Smooth muscle cell (in vitro differentiated cells): ENCODE data around the gene HOXD10. TPM values are rescaled to one million over a fixed set of nuclear protein-coding genes. Genes with fewer than 3 reads are reported as not detected.
A peak's percentile ranks its signal among the peaks of the same experiment; 100 is the strongest.

ENCODE experiments used
- DNase-seq: peaks from one replicate; lab custom pipeline; 2025; ENCODE audit not compliant: unreplicated experiment; lab: John Stamatoyannopoulos, UW
- H2AFZ ChIP-seq: fragments of 200-600 bp; sonication (generic); 2 replicates; pipeline ENCODE4 v1.6.0; 2016; ENCODE audit warnings: antibody characterized with exemption, low read depth, mild to moderate bottlenecking
- H3F3A ChIP-seq: fragments of 200-600 bp; sonication (generic); 2 replicates; pipeline ENCODE4 v1.6.0; 2017; ENCODE audit warnings: antibody characterized with exemption, low read depth
- H3K27ac ChIP-seq: fragments of 200-600 bp; sonication (generic); 2 replicates; pipeline ENCODE4 v1.5.1; 2016; ENCODE audit warnings: low read depth, mild to moderate bottlenecking
- H3K27me3 ChIP-seq: fragments of 200-600 bp; sonication (generic); 2 replicates; pipeline ENCODE4 v1.6.1; 2016; ENCODE audit warnings: low read depth, mild to moderate bottlenecking
- H3K36me3 ChIP-seq: fragments of 200-600 bp; sonication (generic); 2 replicates; pipeline ENCODE4 v1.5.1; 2016; ENCODE audit warnings: low read depth
- H3K4me1 ChIP-seq: fragments of 200-600 bp; sonication (generic); 2 replicates; pipeline ENCODE4 v1.5.1; 2016; ENCODE audit warnings: low read depth
- H3K4me2 ChIP-seq: fragments of 200-600 bp; sonication (generic); 2 replicates; pipeline ENCODE4 v1.6.0; 2016; ENCODE audit warnings: mild to moderate bottlenecking
- H3K4me3 ChIP-seq: fragments of 200-600 bp; sonication (generic); 2 replicates; pipeline ENCODE4 v1.5.1; 2016; ENCODE audit warnings: mild to moderate bottlenecking
- H3K79me2 ChIP-seq: fragments of 200-600 bp; sonication (generic); 2 replicates; pipeline ENCODE4 v1.6.0; 2016; ENCODE audit warnings: low read depth, mild to moderate bottlenecking
- H3K9ac ChIP-seq: fragments of 200-600 bp; sonication (generic); 2 replicates; pipeline ENCODE4 v1.6.0; 2016; ENCODE audit warnings: low read depth
- H3K9me3 ChIP-seq: fragments of 200-600 bp; sonication (generic); replicated peaks from 2 replicates; pipeline ENCODE4 v1.5.1; 2016; ENCODE audit warnings: low read depth
- H4K20me1 ChIP-seq: fragments of 200-600 bp; sonication (generic); 2 replicates; pipeline ENCODE4 v1.6.0; 2016; ENCODE audit warnings: low read depth
- CTCF ChIP-seq: fragments of 200-600 bp; sonication (generic); IDR thresholded peaks from 2 replicates; pipeline ENCODE4 v1.5.1; 2017; ENCODE audit warnings: borderline replicate concordance, mild to moderate bottlenecking, antibody characterized with exemption; ENCODE audit not compliant: insufficient read depth, poor library complexity, severe bottlenecking
- WGBS: methylation state at CpG from one replicate; pipeline ENCODE4 v1.1.7; 2016; ENCODE audit warnings: low lambda C conversion rate; 5-methylcytosine and 5-hydroxymethylcytosine counted together
- polyA plus RNA-seq: library from polyadenylated mRNA; unstranded; fragments of >200 nt; fragmentation: Nextera tagmentation; extraction: Ambion mirVana; gene quantifications from 2 replicates; pipeline ENCODE4 v1.2.1, GENCODE V29; 2016
- total RNA-seq: library from RNA; depleted of rRNA; stranded (reverse); fragments of >200 nt; gene quantifications from 2 replicates; pipeline ENCODE4 v1.2.3, GENCODE V29; 2014

The HOXD10 gene
- total and polyA plus RNA-seq, 2 experiments from 2014 or later: 9.9 to 11.4 TPM

DNA sequence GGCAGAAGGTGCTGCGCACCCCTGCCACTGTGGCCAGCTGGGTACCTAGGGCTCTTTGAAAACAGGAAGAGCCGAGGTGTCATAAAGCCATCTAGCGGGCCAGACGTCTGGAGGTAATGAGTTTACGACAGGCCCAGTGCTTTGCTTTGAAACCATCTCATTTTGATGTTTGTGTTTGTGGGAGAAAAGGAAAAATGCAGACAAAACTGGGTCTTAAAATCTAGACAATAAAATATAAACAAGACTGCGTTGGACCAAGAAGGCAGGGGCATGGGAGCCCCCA lies 9.1 kb downstream of the HOXD10 start:
- 39% methylated on average over 6 of the region's 6 CpGs for WGBS
- Histone ChIP-seq H4K20me1 (peaks cover 38% of the 10 kb centered on the region), H3K27me3 (peaks cover 98% of the 10 kb centered on the region), H3K4me1 (peaks cover 7% of the 10 kb centered on the region), H2AFZ (no peak overlapping the region), H3K4me3 (no peak overlapping the region), H3K27ac (no peak overlapping the region), H3K9me3 (no peaks in the 10 kb centered on the region), H3K79me2 (no peaks in the 10 kb centered on the region), H3K9ac (no peak overlapping the region), H3K36me3 (no peaks in the 10 kb centered on the region), H3F3A (no peaks in the 10 kb centered on the region), H3K4me2 (no peak overlapping the region)
- DNase-seq: no peak
- no peak for TF ChIP-seq CTCF

GRCh38 chr2:176126929-176127773 lies 10.6 kb downstream of the HOXD10 start:
- TF ChIP-seq CTCF: peak; percentile 95
- H3K27me3 ChIP-seq: peaks cover 98% of the 10 kb centered on the region
- H4K20me1 ChIP-seq: peaks cover 23% of the 10 kb centered on the region
- no peak overlapping the region for H3K4me3 ChIP-seq
- peaks cover 7% of the 10 kb centered on the region for H3K4me1 ChIP-seq
- H3F3A ChIP-seq: no peaks in the 10 kb centered on the region
- no peak overlapping the region for H2AFZ ChIP-seq
- no peak overlapping the region for H3K27ac ChIP-seq
- DNase-seq: no peak
- H3K36me3 ChIP-seq: no peaks in the 10 kb centered on the region
- no peak overlapping the region for H3K4me2 ChIP-seq
- no peaks in the 10 kb centered on the region for H3K79me2 ChIP-seq
- H3K9ac ChIP-seq: no peak overlapping the region
- no peaks in the 10 kb centered on the region for H3K9me3 ChIP-seq
- WGBS: 7% methylated on average over 13 of the region's 13 CpGs

DNA sequence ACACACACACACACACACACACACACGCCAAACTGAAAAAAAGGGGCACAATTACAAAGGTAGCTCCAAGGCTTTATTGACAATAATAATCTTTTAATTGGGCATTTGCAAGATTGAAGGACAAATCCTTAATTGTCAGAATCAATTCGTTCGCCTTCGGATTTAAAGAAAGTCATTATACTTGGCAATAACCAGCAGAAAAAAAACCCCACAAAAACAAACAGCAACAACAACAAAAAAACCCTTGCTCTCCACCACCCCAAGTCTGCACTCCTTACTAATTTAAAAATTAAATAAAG lies 11.1 kb downstream of the HOXD10 start:
- no peak overlapping the region for H3K27ac ChIP-seq
- H3K4me2 ChIP-seq: no peak overlapping the region
- WGBS: 51% methylated on average over 4 of the region's 4 CpGs
- TF ChIP-seq CTCF: no peak
- H3K9ac ChIP-seq: no peak overlapping the region
- no peak overlapping the region for H3K4me3 ChIP-seq
- no peak for DNase-seq
- no peak overlapping the region for H2AFZ ChIP-seq
- peaks cover 98% of the 10 kb centered on the region for H3K27me3 ChIP-seq
- peaks cover 18% of the 10 kb centered on the region for H4K20me1 ChIP-seq
- no peaks in the 10 kb centered on the region for H3K9me3 ChIP-seq
- no peaks in the 10 kb centered on the region for H3K79me2 ChIP-seq
- H3K36me3 ChIP-seq: no peaks in the 10 kb centered on the region
- H3K4me1 ChIP-seq: peaks cover 7% of the 10 kb centered on the region
- no peaks in the 10 kb centered on the region for H3F3A ChIP-seq
